Measurements from ENCODE around the gene PKIG.

PKIG gene

DNA sequence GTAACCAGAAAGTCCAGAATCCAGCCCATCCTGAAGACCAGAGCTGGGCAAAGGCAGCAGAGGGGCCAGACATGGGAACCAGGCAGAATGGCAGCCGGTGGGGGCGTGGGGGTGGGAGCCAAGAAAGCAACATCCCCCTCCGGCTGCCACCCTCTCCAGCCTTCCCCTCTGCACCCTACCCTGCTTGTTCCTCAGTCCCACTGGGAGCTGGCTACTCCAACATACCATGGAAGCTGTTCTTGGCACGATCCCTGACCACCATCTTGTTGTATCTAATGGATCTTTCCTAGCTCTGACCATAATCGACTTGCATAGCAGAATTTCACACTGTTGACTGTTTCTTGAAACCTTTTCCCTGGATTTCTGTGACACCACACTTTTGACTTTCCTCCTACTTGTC lies 38.9 kb downstream of the PKIG start:
- DNase-seq = no peak

- no peak for DNase-seq
Measured at GRCh38 chr20:44621939-44622338, 39.6 kb downstream of the PKIG start.

DNA sequence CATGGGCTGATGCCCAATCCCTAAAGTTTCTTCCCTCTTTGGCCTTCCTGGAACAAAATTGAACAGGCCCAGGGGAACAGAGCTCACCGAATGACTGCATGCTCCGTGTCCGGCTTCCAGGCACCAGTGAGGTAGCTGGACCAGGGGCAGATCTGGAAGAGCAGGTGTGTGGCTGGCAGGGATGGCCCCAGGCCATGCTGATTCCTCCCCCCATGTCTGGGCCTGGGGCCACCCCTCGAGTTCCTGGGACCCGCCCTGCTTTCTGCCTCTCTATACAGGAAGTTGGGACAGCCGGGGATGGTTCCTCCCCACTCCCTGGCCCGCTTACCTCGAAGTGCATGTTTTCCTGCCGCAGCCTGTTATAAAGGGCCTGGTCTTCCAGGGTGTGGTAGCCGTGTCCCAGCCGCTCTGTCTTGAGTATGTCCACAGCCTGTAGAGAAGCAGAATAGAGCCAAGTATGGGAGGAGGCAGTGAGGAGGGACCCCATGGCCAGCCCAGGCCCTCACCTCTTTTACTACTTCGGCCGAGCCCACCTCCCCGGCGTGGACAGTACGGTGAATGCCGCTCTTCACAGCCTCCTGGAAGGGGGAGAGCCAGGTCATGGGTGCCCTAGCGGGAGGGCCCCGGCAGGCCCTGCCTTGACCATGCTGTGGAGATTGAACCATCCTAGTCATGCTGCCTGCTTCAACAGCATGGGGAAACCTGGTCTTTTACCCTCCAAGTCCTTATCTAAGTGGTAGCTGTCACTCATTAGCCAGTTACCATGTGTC lies 40.3 kb downstream of the PKIG start:
- DNase-seq = no peak

DNA sequence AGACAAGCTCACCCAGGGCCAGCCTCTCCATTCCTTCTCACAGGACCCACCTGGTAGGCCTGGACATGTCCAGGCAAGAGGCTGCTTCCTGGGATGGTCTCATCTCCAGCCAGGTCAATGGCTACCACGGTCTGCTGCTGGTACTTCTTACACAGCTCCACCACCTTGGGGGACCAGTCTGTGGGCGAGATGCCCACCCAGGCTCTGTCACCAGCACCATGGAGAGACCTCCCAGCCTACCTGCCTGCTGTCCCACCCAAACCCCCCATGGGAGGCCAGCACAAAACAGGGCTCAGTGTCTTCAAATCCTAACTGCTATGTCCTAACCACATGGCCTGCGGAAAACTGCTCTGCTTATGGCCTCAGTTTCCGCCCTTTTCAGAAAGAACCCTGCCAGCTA lies 41.8 kb downstream of the PKIG start:
- no peak for DNase-seq

- DNase-seq = no peak
Measured at GRCh38 chr20:44624743-44625271, 42.4 kb downstream of the PKIG start.

DNA sequence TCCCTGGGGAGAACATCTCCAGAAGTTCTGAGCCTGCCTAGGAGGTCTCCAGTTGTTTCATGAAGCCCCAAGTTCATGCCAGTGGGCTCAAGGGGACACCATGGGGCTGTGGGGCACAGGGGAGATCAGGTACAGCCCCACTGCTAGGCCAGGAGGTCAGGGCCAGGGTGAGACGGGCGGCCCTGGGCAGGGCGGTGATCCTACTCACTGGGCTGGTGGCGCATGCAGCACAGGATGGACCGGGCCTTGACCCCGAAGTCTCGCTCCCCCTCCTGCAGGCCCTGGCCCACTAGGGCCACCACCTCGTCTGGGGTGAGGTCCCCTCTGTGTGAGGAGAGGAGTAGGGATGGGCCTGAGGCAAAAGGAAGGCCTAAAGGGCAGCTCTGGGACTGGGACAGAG lies 43.0 kb downstream of the PKIG start:
- DNase-seq = no peak

GRCh38 chr20:44626278-44626677 lies 43.9 kb downstream of the PKIG start:
- DNase-seq = no peak

- DNase-seq = no peak
Measured at GRCh38 chr20:44627364-44628010, 45.1 kb downstream of the PKIG start.

DNA sequence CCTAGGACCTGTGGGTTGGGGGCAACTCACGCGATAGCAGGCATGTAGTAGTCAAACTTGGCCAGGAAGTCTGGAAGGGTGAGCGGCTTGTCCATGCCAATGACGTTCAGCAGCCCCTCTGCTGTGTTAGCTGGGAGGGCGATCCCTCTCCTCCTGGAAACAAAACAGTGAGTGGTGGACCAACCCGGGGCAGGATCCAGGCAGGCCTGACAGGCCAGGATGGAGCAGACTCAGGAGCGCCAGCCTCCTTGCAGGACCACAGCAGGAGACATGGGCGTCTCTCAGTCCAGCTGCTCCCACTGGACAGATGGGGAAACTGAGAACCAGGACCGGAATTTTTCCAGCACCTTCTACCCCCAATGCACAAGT lies 46.6 kb downstream of the PKIG start:
- no peak for DNase-seq

GRCh38 chr20:44629542-44629941 lies 47.2 kb downstream of the PKIG start:
- DNase-seq = no peak

DNA sequence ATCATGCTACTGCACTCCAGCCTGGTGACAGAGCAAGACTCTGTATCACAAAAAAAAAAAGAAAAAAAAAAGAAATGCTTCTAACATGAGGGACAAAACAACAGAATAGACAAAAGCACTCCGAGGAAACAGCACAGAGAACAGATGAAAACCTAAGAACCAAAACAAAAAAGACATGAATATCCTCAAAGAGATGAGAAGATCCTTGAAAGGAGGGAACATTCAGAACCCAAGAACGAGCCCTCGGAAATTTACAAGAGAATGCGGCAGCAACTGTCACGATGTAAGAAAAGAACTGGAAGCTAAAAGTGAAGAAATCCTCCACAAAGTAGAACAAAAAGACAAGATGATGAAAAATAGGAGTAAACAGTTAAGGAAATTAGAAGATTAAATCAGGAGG lies 47.9 kb downstream of the PKIG start:
- DNase-seq = no peak

GRCh38 chr20:44632103-44632752 lies 49.8 kb downstream of the PKIG start:
- no peak for DNase-seq

DNA sequence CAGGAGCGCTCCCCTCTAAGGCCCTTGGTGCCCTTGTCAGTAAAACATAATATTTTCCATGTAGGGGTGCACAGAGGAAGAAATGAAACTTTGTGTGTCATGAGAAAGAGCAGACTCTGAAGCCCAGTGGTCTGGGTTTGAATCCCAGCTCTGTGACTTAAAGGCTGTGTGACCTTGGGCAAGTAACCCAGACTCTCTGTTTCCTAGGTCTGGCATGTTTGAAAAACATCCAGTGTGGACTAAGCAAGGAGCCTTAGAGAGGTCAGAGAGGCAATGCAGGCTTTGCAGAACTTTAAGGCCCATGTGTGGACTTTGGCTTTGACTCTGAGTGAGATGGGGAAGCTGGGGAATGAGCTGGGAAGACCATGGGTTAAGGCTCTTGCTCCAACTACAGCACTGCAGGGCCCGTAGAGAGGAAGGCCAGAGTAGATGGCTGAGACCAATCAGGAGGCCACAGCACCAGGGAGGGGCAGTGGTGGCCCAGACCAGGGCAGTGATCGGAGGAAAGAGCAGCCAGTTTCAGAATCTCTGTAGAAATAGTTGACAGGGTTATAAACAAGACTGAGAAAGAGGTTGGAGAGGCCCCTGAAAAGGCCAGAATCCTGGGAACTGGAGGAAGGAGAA lies 50.9 kb downstream of the PKIG start:
- DNase-seq = no peak

DNA sequence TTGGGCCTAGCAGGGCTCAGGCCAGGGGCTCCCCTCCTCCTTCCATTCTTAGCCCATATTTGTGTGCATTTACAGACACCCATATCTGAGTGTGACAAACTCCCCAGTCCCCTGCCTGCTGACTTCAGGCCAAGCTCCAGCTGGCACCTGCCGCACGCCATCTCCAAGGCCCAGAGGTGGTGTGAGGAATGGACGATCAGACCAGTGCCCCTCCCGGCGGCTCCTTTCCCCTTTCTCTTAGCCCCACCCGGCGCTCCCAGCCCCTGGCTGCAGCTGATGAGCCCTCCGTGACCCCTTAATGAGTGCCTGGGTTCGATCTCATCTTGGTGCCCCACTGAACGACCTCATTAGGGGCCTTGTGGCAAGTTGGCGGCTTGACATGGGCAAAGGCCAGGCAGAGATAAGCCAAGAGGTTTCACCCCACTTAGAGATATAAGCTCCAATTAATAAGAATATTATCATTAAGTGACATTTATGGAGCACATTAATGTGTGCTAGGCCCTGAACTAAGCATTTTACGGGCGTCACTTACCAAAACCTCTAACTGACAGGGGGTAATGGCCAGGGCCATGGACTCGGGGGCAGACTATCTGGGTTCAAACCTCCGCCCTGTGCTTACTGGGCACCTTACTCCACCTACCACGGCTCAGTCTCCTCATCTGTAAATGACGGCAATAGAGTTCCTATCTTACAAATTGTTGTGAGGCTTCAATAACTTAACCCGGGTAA lies 51.7 kb downstream of the PKIG start:
- no peak for DNase-seq

- no peak for DNase-seq
Measured at GRCh38 chr20:44635877-44636276, 53.5 kb downstream of the PKIG start.

GRCh38 chr20:44637042-44637441 lies 54.7 kb downstream of the PKIG start:
- DNase-seq = no peak

- no peak for DNase-seq
Measured at GRCh38 chr20:44637522-44638372, 55.4 kb downstream of the PKIG start.

DNA sequence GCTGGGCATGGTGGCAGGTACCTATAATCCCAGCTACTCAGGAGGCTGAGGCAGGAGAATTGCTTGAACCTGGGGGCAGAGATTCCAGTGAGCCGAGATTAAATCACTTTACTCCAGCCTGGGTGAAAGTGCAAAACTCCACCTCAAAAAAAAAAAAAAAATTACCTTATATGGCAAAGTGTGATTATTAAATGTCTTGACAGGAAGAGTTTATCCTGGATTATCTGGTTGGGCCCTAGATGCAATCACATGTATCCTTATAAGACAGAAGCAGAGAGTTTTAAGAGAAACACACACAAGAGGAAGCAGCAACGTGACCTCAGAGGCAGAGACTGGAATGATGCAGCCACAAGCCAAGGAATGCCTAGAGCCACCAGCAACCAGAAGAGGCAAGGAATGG lies 58.1 kb downstream of the PKIG start:
- no peak for DNase-seq

DNA sequence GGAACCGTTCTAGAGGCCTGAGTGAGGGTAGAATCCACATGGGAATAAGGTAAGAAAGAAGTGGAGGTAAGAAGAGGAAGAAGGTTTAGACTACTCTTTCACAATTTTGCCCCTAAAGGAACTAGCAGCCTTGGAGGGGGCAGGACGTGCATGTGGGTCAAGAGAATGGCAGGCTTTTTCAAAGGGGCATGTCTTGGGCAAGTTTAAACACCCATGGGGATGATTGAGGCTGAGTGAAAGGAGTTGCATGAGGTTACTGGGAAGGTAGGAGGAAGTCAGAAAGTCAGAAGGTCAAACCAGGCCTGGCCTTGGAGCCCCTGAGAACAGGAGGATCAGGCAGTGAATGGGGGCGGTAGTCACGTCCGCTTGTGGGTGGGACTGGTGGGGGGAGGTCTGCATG lies 58.9 kb downstream of the PKIG start:
- DNase-seq = no peak

GRCh38 chr20:44642203-44643153 lies 60.1 kb downstream of the PKIG start:
- no peak for DNase-seq

DNA sequence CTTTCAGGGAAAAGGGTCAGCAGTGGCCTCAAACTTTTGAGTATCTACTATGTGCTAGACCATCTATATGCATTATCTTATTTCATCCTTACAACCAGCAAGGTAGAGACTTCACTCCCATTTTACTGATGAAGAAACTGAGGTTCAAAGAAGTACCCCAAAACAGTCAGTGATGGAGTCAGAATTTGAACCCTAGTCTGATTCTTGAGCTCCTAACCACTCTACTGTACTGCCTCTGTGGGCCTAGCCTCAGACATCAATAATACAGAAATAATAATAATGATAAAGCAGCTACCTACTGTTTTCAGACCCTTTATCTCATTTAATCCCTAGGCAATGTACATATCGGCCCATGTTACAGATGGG lies 60.8 kb downstream of the PKIG start:
- no peak for DNase-seq
